K562 (cell line): Measurements from ENCODE around the gene CRIM1. TPM values are rescaled to one million over a fixed set of nuclear protein-coding genes. Genes with fewer than 3 reads are reported as not detected.
"Not testable (repeated sequence)": the region's sequence is repeated elsewhere in the genome, so short reads cannot be mapped to it uniquely, and the experiment has no call there.

ENCODE experiments used
- ATAC-seq: fragments of 200-7000 bp; cut with Tn5 transposase; 3 replicates; pipeline ENCODE4 v1.9.1; 2020; ENCODE audit warnings: moderate library complexity
- BruUV-seq: library from RNA; stranded (reverse); fragments of 400-500 nt; replicated peaks from 2 replicates; lab custom pipeline; 2021; lab: Mats Ljungman, UMichigan
- CTCF ChIA-PET: fragments of 300-600 bp; formaldehyde crosslinking; extraction: SDS; loops from one replicate; lab custom pipeline; 2021; ENCODE audit warnings: low intra/inter-chr PET ratio; lab: Yijun Ruan, JAX
- POLR2A ChIA-PET: fragments of 300-600, 350-650 bp; sonication (Branson Sonifier 250); formaldehyde crosslinking; extraction: SDS; loops from one replicate; lab custom pipeline; 2021; ENCODE audit warnings: antibody characterized with exemption, inconsistent platforms; lab: Yijun Ruan, JAX
- DNase-seq, 4 experiments: peaks; one replicate each; pipeline versions ENCODE4 v3.0.0 to v3.0.0-alpha.2; 2011 to 2018; ENCODE audit warnings: low spot score in 3 of 4, mixed read lengths in 3 of 4; ENCODE audit errors: extremely low read depth in 1 of 4
- FAIRE-seq: peaks from 2 replicates; lab custom pipeline; 2011; peaks lifted over from hg19 to GRCh38; lab: Jason Lieb, UNC
- H2AFZ ChIP-seq: 2 replicates; pipeline ENCODE4 v1.6.0; 2011; ENCODE audit warnings: low read depth, low read length, control low read depth, inconsistent platforms
- H3K27ac ChIP-seq: fragments of 200-600 bp; 3 replicates; pipeline ENCODE4 v1.8.0; 2011; ENCODE audit warnings: low read depth, mild to moderate bottlenecking, control low read depth, inconsistent platforms, low read length, moderate library complexity, mixed read lengths; ENCODE audit errors: extremely low read depth
- H3K27me3 ChIP-seq, 2 experiments: fragments of 300-600 bp in 1 of 2; 2 replicates in 1 of 2; 3 replicates in 1 of 2; pipeline versions ENCODE4 v1.6.0 to v1.8.0; 2011; ENCODE audit warnings: inconsistent platforms in 2 of 2, low read length in 2 of 2, mild to moderate bottlenecking in 1 of 2, mixed read lengths in 1 of 2, moderate library complexity in 1 of 2; ENCODE audit not compliant: control insufficient read depth in 2 of 2, insufficient read depth in 2 of 2
- H3K36me3 ChIP-seq: fragments of 300-600 bp; 3 replicates; pipeline ENCODE4 v1.8.0; 2011; ENCODE audit warnings: mild to moderate bottlenecking, low read length, inconsistent platforms; ENCODE audit not compliant: control insufficient read depth, insufficient read depth
- H3K4me1 ChIP-seq, 2 experiments: fragments of 200-600 bp in 1 of 2; replicated peaks in 1 of 2; 2 replicates in 1 of 2; 3 replicates in 1 of 2; pipeline versions ENCODE4 v1.5.1 to v1.8.0; 2011; ENCODE audit warnings: inconsistent platforms in 2 of 2, low read length in 2 of 2, mild to moderate bottlenecking in 1 of 2, mixed read lengths in 1 of 2, moderate library complexity in 1 of 2; ENCODE audit not compliant: control insufficient read depth in 2 of 2, insufficient read depth in 2 of 2
- H3K4me2 ChIP-seq: 2 replicates; pipeline ENCODE4 v1.6.1; 2011; ENCODE audit warnings: low read length, control low read depth, inconsistent platforms, mixed read lengths; ENCODE audit not compliant: insufficient read depth
- H3K4me3 ChIP-seq: fragments of 200-600 bp; sonication (generic), shearing (Covaris generic); 2 replicates; pipeline ENCODE4 v1.5.1; 2016; ENCODE audit warnings: control low read depth, inconsistent platforms
- H3K79me2 ChIP-seq: fragments of 200-600 bp; 3 replicates; pipeline ENCODE4 v1.8.0; 2011; ENCODE audit warnings: low read length, inconsistent platforms; ENCODE audit not compliant: control insufficient read depth, insufficient read depth
- H3K9ac ChIP-seq, 2 experiments: 2 replicates each; pipeline versions ENCODE4 v1.6.0 to v1.6.1; 2011; ENCODE audit warnings: low read depth in 2 of 2, low read length in 2 of 2, control low read depth in 1 of 2, inconsistent platforms in 1 of 2, mild to moderate bottlenecking in 1 of 2, mixed read lengths in 1 of 2; ENCODE audit not compliant: insufficient read depth in 1 of 2
- H3K9me1 ChIP-seq: one replicate; pipeline ENCODE4 v1.6.0; 2011; ENCODE audit warnings: inconsistent platforms, mild to moderate bottlenecking, low read length, moderate library complexity; ENCODE audit not compliant: control insufficient read depth, insufficient read depth
- H3K9me3 ChIP-seq: replicated peaks from 2 replicates; pipeline ENCODE4 v1.5.1; 2011; ENCODE audit warnings: low read depth, low read length, inconsistent platforms; ENCODE audit not compliant: control insufficient read depth, insufficient read depth
- H4K20me1 ChIP-seq: replicated peaks from 2 replicates; pipeline ENCODE4 v1.6.1; 2011; ENCODE audit warnings: low read length, inconsistent platforms, mixed read lengths; ENCODE audit not compliant: control insufficient read depth, insufficient read depth
- ASH1L ChIP-seq: fragments of 450-650 bp; IDR thresholded peaks from 2 replicates; pipeline ENCODE4 v1.6.1; 2018; ENCODE audit warnings: borderline replicate concordance, mild to moderate bottlenecking, low read depth; ENCODE audit not compliant: partially characterized antibody
- CHCHD3 ChIP-seq: fragments of 250-450 bp; sonication (Bioruptor Pico); IDR thresholded peaks from 2 replicates; pipeline ENCODE4 v2.1.2; 2022; ENCODE audit warnings: mild to moderate bottlenecking
- FOXA3 ChIP-seq, 2 experiments: fragments of 450-650 bp in 1 of 2; sonication (generic) in 1 of 2; formaldehyde crosslinking; IDR thresholded peaks in 1 of 2; conservative IDR thresholded peaks in 1 of 2; 2 replicates each; pipeline versions ENCODE4 v1.4.0 to v1.8.0; 2020 to 2022; ENCODE audit warnings: mild to moderate bottlenecking in 2 of 2, missing genetic modification reagents in 1 of 2
- POLR3G ChIP-seq: IDR thresholded peaks from 2 replicates; pipeline ENCODE4 v1.6.1; 2011; ENCODE audit not compliant: insufficient read length, insufficient replicate concordance; ENCODE audit errors: extremely low read depth
- RBFOX2 ChIP-seq: fragments of 200-400 bp; formaldehyde crosslinking; IDR thresholded peaks from 2 replicates; pipeline ENCODE4 v1.6.1; 2017; ENCODE audit warnings: low read depth, mild to moderate bottlenecking, low read length, moderate library complexity
- SRSF1 ChIP-seq: fragments of 200-400 bp; formaldehyde crosslinking; IDR thresholded peaks from 2 replicates; pipeline ENCODE4 v1.6.1; 2017; ENCODE audit warnings: mild to moderate bottlenecking, low read depth, low read length, moderate library complexity
- TBL1XR1 ChIP-seq, 2 experiments: IDR thresholded peaks; 2 replicates each; pipeline ENCODE4 v1.6.1; 2012; ENCODE audit warnings: improper control_type of control experiment in 2 of 2, low read length in 2 of 2, mild to moderate bottlenecking in 1 of 2
- TCF3 ChIP-seq: sonication (generic); formaldehyde crosslinking; IDR thresholded peaks from 2 replicates; pipeline ENCODE4 v1.4.0; 2020; ENCODE audit warnings: mild to moderate bottlenecking, missing genetic modification reagents
- ZNF696 ChIP-seq: fragments of 250-450 bp; sonication (Bioruptor Pico); conservative IDR thresholded peaks from 2 replicates; pipeline ENCODE4 v1.4.0; 2020; ENCODE audit warnings: mild to moderate bottlenecking, moderate library complexity
- WGBS: fragments of 100-300 bp; shearing (Covaris generic); methylation state at CpG from one replicate; pipeline ENCODE4 v1.1.6; 2016; ENCODE audit warnings: low coverage, mixed read lengths; ENCODE audit not compliant: insufficient coverage; ENCODE audit errors: missing lambda C conversion rate; 5-methylcytosine and 5-hydroxymethylcytosine counted together
- in situ Hi-C: fragments of 300-500 bp; cut with MboI; formaldehyde crosslinking; loops from 4 replicates; pipeline ENCODE4 v1.15.0; 2018; ENCODE audit warnings: inconsistent platforms, mixed read lengths
- intact Hi-C: fragments of 100-400 bp; cut with micrococcal nuclease; formaldehyde crosslinking; loops from 2 replicates; pipeline ENCODE4 v1.14.2; 2022
- polyA plus RNA-seq, 8 experiments: library from polyadenylated mRNA; depleted of rRNA in 4 of 8; stranded (reverse) in 5 of 8; unstranded in 3 of 8; fragments of >200 nt; fragmentation: Nextera tagmentation in 2 of 8; fragmentation: Illumina TruSeq in 1 of 8; extraction: Ambion mirVana in 2 of 8; extraction: Trizol in 1 of 8; gene quantifications; 2 replicates each; pipeline versions ENCODE4 v1.2.1 to v1.2.3, GENCODE V29; 2011 to 2014; ENCODE audit warnings: inconsistent platforms in 1 of 8, missing spikeins in 1 of 8
- total RNA-seq, 7 experiments: library from RNA; depleted of rRNA in 6 of 7; stranded (reverse); fragments of >200 nt in 6 of 7; fragmentation: Illumina TruSeq in 2 of 7; extraction: Trizol in 2 of 7; gene quantifications; 2 replicates each; pipeline versions ENCODE4 v1.2.1 to v1.2.3, GENCODE V29; 2011 to 2021; ENCODE audit warnings: low replicate concordance in 1 of 7
- TF ChIP-seq, protein P1 (sequence below): sonication (generic); formaldehyde crosslinking; IDR thresholded peaks from 2 replicates; pipeline ENCODE4 v1.8.1; 2023; ENCODE audit warnings: mild to moderate bottlenecking, missing genetic modification reagents
- TF ChIP-seq, protein P2 (sequence below): fragments of 450-650 bp; formaldehyde crosslinking; IDR thresholded peaks from 2 replicates; pipeline ENCODE4 v1.4.0; 2020; ENCODE audit warnings: mild to moderate bottlenecking, moderate library complexity

CRIM1 gene
- total and polyA plus RNA-seq, 9 of the 15 experiments (the other 6 are each of a cell fraction or from before 2014, with no cell fraction given) = 0.01 to 0.36 (median 0.06) TPM; not detected in 1

GRCh38 chr2:36310444-36310843 is 45.1 kb upstream of the CRIM1 start:
- H3K9me1 ChIP-seq, H3K27ac ChIP-seq, in situ Hi-C loops, H4K20me1 ChIP-seq, DNase-seq, FAIRE-seq, H3K79me2 ChIP-seq, BruUV-seq, ATAC-seq, intact Hi-C loops, H3K4me2 ChIP-seq, POLR2A ChIA-PET, H3K4me3 ChIP-seq, H3K36me3 ChIP-seq, H3K9me3 ChIP-seq, H3K9ac ChIP-seq, H3K27me3 ChIP-seq, H2AFZ ChIP-seq, CTCF ChIA-PET, H3K4me1 ChIP-seq: not testable (repeated sequence)
- WGBS = 0% methylated on average over 1 of the region's 1 CpG

DNA sequence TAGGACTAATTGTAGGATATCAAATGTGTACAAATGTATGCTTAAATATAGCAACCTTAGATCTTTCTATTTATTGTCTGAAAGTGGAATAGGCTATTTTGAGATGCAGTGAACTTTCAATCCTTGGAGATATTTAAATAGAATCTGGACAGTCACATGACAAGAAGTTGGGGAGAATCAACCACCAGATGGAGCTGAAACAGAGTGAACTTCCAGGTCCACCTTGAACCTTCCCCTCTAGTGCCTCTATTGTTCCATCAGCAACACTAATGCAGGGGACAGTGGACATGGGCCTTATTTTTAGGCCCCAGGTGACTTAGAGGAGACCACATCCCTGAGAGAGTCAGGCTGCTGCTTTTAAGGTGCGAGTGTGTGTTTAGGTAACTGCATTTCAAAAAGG is 37.0 kb upstream of the CRIM1 start:
- no TSS peak for BruUV-seq
- no peak for DNase-seq
- CTCF ChIA-PET = no interaction called here
- Histone ChIP-seq H3K4me2 (no peak overlapping the region), H3K27ac (no peak overlapping the region), H3K4me1 (no peaks in the 10 kb centered on the region), H3K9me3 (no peaks in the 10 kb centered on the region), H3K9ac (no peak overlapping the region), H3K4me3 (no peak overlapping the region), H3K9me1 (no peaks in the 10 kb centered on the region), H4K20me1 (no peaks in the 10 kb centered on the region), H3K79me2 (no peaks in the 10 kb centered on the region), H2AFZ (no peak overlapping the region), H3K27me3 (no peaks in the 10 kb centered on the region), H3K36me3 (no peaks in the 10 kb centered on the region)
- intact Hi-C loops (no loop called here), in situ Hi-C loops (no loop called here)
- POLR2A ChIA-PET = no interaction called here
- ATAC-seq = no peak
- no peak for FAIRE-seq
- WGBS = 0% methylated on average over 1 of the region's 1 CpG
- TF ChIP-seq, protein P1, sequence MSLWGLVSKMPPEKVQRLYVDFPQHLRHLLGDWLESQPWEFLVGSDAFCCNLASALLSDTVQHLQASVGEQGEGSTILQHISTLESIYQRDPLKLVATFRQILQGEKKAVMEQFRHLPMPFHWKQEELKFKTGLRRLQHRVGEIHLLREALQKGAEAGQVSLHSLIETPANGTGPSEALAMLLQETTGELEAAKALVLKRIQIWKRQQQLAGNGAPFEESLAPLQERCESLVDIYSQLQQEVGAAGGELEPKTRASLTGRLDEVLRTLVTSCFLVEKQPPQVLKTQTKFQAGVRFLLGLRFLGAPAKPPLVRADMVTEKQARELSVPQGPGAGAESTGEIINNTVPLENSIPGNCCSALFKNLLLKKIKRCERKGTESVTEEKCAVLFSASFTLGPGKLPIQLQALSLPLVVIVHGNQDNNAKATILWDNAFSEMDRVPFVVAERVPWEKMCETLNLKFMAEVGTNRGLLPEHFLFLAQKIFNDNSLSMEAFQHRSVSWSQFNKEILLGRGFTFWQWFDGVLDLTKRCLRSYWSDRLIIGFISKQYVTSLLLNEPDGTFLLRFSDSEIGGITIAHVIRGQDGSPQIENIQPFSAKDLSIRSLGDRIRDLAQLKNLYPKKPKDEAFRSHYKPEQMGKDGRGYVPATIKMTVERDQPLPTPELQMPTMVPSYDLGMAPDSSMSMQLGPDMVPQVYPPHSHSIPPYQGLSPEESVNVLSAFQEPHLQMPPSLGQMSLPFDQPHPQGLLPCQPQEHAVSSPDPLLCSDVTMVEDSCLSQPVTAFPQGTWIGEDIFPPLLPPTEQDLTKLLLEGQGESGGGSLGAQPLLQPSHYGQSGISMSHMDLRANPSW (CRISPR knock-in tag) = no peak
- TF ChIP-seq, protein P2, sequence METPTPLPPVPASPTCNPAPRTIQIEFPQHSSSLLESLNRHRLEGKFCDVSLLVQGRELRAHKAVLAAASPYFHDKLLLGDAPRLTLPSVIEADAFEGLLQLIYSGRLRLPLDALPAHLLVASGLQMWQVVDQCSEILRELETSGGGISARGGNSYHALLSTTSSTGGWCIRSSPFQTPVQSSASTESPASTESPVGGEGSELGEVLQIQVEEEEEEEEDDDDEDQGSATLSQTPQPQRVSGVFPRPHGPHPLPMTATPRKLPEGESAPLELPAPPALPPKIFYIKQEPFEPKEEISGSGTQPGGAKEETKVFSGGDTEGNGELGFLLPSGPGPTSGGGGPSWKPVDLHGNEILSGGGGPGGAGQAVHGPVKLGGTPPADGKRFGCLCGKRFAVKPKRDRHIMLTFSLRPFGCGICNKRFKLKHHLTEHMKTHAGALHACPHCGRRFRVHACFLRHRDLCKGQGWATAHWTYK (CRISPR knock-in tag) = no peak
- TF ChIP-seq TBL1XR1 (IDR thresholded peaks at IDR 0.05; ENCODE audit: low read length in 2 of 2) (no peak), ZNF696 (CRISPR knock-in tag) (no peak), ASH1L (no peak), RBFOX2 (no peak), TCF3 (CRISPR knock-in tag) (no peak), FOXA3 (CRISPR knock-in tag; conservative IDR thresholded peaks at IDR 0.05 in 1 of 2, IDR thresholded peaks at IDR 0.05 in 1 of 2) (no peak), CHCHD3 (CRISPR knock-in tag) (no peak), POLR3G (no peak), SRSF1 (no peak)
